Activated CD4-positive, alpha-beta T cell treated with anti-CD3 and anti-CD28 coated beads for 48 hours (primary cell): ENCODE data around the gene PLIN3.
"Not testable (repeated sequence)": the region's sequence is repeated elsewhere in the genome, so short reads cannot be mapped to it uniquely, and the experiment has no call there.

Experiments
- DNase-seq: peaks from one replicate; pipeline ENCODE4 v3.0.0-alpha.2; 2020

The PLIN3 gene

DNA sequence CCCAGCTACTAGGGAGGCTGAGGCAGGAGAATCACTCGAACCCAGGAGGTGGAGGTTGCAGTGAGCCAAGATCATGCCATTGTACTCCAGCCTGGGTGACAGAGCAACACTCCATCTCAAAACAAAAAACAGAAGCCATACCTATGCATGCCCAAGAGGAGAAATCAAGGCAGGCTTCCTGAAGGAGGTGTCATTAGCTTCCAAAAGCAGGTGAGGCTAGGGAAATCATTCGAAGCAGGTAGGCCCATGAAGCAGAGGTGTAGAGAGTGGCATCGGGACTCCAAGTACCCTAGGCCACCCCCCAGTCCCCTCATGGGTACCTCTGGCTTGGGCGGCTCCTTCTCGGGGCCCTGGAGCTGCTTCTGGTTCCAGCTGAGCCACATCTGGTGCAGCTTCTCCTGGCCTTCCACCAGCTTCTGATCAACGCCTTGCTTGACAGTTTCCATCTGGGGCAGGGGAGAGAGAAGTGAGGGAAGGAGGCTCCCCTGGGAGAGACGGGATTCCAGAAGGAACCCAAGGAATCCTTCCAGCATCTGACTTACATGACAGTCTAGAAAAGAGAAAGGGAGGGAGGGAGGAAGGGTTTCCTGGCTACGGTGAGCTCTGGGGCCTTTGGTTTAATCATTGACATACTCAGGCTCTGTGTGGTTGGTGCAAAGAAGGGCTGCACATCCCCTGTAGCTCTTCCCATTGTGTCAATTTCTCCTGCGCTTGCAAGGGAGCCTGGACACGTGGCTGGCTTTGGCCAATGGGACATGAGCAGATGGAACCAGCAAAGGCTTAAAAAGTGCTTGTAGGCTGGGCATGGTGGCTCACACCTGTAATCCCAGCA is 22.9 kb downstream of the PLIN3 start:
- DNase-seq: no peak

DNA sequence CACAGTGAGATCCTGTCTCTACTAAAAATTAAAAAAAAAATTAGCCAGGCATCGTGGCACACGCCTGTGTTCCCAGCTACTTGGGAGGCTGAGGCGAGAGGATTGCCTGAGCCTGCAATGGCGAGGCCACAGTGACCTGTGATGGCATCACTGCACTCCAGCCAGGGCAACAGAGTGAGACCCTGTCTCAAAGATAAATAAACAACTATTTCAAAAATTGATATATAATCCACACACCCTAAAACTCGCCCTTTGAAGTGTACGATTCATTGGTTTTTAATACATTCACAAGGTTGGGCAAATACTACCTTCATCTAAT is 23.9 kb downstream of the PLIN3 start:
- DNase-seq: no peak

DNA sequence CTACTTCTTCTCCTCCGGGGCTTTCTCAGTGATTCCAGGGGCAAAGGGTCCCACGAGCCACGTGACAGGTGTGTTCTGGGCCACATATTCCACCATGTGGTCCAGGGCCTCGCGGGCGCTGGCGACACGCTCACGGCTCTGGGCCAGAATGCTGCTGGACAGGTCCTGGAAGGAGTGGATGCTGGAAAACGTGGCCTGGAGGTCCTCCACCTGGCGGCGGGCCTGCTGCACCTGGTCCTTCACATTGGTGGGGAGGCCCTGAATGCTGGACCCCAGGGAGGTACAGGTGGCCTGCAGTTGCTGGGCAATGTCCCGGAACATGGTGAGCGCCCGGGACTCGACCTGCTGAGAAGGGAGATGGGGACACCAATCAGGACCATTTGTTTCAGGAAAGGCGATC is 28.3 kb downstream of the PLIN3 start:
- no peak for DNase-seq

DNA sequence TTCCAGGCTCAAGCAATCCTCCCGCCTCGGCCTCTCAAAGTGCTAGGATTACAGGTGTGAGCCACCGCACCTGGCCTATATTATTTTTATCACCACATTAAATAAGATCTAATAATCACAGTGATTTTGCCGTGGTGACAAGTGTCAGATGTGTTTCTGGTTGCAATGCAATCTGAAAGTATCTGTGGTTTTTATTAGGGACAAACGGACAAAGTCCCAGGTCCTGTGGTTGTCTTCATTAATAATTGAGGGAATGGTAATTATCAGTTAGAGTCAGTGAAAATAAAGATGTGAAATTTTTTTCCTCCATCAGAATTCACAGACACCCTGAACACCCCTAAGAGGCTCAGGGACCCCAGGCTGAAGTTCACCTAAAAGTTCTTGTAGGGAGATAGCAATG is 34.7 kb downstream of the PLIN3 start:
- DNase-seq: no peak

DNA sequence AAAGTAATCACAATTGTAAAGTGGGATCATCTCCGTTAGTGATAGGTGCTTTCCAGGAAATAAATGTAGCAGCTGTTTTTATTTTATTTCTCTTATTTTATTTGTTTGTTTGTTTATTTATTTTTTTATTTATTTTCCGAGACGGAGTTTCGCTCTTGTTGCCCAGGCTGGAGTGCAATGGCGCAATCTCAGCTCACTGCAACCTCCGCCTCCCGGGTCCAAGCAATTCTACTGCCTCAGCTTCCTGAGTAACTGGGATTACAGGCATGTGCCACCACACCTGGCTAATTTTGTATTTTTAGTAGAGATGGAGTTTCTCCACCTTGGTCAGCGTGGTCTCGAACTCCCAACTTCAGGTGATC is 35.5 kb downstream of the PLIN3 start:
- DNase-seq: not testable (repeated sequence)

DNA sequence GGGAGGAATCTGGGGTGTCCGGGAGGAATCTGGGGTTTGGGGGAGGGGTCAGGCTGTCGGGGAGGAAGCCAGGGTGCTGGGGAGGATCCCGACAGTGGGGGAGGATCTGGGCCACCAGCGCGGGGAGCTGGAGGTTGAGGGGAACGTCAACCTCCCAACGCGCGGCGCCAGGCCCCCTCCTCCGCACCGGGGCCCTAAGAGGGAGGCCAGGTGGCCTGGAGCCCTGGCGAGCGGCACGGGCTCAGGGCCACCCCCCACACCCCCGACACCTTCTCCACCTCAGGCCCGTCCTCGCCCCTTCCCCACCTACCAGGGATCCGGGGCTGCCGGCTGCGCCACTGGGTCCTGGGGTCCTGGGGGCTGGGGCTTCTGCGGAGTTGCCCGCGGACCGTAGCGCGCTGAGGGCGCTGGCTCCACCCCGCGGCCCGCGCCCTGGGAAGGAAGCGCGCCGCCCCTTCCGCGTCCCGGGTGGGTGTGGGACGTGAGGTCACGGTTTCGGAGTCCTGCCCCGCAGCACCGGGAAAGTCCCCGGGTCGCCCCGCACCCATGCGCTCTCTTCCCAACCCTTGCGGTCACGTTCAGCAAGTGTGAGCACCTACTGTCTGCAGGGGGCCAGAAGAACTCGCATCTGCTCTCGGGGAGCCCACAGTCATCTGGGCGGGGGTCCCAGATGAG is 36.0 kb downstream of the PLIN3 start, which contains the start of gene TICAM1:
Gene TICAM1 (minus strand): TSS at position 409 of the 675 bp plus-strand sequence. CDS start 13,335 bp downstream, outside the sequence.
- peak; percentile 83 for DNase-seq

DNA sequence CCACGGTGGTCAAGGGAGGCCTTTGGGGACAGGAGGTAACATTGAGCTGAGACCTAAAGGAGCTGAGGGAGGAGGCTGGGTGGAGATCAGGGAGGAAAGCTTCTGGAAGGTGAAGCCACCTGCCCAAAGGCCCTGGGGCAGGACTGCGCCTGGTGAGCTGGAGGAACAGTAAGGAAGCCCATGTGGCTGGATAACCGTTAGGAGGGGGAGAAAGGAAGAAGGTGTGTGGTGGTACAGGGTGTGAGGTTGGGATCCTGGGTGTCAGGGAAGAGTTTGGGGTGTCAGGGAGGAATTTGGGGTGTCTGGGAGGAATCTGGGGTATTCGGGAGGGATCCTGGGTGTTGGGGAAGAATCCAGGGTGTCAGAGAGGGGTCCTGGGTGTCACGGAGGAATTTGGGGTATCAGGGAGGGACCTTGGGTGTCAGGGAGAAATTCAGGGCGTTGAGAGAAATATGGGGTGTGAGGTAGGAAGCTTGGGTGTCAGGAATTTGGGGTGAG is 36.6 kb downstream of the PLIN3 start:
- DNase-seq: no peak

DNA sequence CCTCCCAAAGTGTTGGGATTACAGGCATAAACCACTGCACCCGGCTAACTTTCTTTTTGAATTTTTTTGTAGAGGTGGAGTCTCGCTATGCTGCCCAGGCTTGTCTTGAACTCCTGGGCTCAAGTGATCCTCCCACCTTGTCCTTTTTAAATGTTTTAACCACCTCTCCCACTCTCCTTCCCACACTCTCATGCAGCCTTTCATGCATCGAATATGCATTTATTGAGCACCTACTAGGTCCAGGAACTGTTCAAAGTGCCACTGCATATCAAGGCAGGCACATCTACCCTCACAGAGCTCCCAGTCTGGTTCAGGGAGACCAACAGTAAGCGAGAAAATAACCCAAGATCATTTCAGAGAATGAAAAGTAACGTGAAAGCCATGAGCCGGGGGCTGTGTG is 37.1 kb downstream of the PLIN3 start:
- DNase-seq: no peak

DNA sequence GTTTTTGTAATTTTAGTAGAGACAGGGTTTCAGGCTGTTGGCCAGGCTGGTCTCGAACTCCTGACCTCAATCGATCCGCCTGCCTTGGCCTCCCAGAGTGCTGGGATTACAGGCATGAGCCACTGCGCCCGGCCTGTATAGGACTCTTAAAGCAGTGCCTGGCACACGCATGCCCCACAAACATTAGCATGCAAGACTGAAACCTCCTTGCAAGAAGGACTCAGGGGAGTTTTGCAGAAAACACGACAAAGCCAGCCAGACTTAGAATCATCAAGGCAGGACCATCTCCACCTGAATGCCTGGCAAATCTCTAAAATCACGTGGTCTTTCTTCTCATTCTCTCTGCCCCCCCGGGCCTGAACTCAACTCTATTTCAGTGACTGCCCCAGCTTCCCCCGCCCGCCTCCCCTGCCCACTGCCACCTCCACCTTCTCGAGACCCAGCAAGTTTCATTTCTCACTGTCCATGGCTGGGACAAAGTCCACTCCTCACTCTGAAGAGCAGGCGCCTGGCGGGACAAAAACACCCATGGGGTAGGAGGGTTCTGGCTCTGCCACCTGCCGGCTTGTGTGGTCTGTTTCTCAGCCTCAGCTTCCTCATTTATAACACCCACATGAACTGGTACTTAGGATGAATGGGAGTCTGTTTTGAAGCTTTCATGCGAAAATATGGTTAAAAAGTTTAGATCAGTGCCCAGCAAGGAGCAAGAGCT is 38.3 kb downstream of the PLIN3 start:
- no peak for DNase-seq

DNA sequence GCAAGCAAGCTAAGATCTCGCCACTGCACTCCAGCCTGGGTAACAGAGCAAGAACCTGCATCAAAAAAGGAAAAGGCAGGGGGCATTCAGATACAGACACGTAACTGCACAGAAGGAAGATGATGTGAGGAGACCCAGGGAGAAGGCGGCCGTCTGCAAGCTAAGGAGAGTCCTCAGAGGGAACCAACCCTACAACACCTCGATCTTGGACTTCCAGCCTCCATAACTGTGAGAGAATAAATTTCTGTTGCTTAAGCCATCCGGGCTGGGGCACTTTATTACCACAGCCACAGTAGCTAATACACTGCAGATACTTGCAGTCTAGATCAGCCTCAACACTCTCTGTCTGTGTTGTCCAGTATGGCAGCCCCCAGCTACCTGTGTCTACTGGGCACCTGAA is 43.9 kb downstream of the PLIN3 start:
- no peak for DNase-seq

DNA sequence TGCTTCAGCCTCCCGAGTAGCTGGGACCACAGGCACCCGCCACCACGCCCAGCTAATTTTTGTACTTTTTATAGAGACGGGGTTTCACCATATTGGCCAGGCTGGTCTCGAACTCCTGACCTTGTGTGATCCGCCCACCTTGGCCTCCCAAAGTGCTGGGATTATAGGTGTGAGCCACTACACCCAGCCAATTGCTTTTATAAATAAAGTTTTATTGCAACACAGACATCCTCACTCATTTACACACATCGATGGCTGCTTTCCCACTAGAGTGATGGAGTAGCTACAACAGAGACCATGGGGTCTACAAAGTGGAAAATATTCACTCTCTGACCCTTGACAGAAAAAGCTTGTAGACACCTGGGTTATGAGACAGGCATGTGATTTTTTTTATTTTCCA is 45.1 kb downstream of the PLIN3 start:
- not testable (repeated sequence) for DNase-seq

DNA sequence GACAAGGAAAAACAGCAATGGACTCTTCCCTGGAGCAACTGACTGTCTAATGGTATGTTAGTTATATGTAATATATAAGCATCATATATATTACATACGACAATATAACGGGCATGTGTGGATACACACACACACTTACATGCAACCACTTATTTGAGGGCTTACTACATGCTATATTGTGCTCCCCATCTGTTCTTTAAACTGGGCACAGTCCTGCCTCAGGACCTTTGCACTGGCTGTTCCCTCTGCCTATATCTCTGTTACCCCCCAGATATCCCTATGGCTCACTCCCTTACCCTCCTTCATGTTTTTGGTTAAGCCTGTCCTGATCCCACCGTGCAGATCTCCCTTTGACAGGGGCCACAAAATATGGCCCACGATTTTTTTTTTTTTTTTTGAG is 46.2 kb downstream of the PLIN3 start:
- DNase-seq: no peak

DNA sequence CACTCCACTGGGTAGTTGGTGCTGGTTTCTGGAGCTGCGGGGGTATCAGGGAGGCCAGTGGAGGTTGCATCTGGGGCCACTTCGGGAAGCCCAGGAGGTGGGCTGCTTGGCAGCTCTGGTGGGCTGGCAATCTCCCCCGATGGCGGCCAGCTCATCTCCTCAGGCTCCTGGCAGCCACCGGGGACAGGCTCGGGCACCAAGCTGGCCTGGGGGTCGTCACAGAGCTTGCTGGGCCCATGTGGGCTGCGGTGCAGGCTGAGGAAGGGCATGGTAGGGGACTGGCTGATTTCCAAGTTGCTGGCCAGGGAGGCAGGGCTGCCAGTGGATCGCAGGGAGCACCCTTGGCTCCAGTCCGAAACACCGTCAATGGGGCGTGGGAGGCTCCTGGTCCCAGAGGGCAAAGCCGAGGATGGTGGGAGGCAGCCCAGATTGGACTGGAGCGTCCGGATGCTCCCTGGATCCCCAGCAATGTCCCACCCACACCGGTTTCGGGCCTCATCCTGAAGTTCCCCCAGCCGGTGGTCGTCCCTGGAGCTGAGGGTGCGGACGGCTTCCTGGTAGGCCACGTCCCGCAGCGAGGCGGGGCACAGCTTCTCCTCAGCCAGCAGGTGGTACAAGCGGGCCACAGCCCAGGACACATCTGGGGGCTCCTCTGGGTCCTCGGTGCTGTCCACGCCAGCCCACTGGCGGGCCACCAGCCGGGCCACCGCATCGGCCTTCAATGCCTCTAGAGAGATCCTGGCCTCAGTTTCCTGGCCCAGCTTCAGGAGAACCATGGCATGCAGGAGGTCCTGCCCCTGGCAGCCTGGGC is 49.8 kb downstream of the PLIN3 start:
- DNase-seq: no peak

DNA sequence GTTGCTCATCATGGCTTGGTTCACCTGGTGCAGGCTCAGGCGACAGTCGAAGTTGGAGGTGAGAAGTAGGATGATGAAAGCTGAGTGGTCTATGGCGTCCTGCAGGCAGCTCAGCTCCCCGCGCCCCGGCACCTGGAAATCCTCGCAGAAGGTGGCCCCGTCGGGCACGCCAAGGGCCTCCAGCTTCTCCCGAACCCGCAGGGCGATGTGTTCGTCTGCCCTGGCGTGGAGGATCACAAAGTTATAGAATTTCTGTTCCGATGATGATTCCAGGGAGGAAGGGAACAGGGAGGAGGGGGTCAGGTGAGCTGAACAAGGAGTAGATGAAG is 50.6 kb downstream of the PLIN3 start:
- DNase-seq: no peak

DNA sequence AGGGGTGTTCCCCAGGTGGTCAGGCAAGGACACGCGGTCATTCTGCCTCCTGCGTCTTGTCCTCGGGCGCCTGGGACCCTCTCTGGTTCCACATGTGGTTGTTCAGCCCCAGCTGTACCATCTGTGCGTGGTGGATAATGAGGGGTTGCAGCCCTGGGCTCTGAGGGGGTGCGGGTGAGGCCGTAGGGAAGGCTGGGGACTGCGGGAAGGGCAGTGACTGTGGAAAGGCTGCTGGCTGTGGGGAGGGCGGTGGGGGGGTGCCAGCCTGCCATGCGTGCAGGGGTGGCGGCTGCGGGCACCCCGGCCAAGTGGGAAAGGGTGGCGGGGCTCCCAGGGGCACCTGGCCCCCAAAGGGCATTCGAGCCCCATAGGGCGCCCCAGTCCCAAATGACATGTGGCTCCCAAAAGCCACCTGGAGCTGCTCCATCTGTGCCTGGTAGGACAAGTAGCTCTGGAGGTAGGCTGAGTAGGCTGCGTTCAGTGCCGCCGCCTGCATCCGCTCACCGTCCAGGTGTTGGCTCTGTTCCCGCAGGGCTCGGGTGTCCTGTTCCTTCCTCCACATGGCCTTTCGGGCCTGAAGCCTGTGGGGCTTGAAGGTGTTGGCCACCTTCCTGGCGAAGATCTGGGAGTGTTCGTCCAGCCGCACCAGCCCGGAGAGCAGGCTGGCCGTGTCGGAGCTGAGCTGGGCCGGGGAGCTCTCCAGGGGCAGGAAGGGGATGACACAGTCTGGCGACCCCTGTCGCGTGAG is 51.1 kb downstream of the PLIN3 start:
- no peak for DNase-seq

DNA sequence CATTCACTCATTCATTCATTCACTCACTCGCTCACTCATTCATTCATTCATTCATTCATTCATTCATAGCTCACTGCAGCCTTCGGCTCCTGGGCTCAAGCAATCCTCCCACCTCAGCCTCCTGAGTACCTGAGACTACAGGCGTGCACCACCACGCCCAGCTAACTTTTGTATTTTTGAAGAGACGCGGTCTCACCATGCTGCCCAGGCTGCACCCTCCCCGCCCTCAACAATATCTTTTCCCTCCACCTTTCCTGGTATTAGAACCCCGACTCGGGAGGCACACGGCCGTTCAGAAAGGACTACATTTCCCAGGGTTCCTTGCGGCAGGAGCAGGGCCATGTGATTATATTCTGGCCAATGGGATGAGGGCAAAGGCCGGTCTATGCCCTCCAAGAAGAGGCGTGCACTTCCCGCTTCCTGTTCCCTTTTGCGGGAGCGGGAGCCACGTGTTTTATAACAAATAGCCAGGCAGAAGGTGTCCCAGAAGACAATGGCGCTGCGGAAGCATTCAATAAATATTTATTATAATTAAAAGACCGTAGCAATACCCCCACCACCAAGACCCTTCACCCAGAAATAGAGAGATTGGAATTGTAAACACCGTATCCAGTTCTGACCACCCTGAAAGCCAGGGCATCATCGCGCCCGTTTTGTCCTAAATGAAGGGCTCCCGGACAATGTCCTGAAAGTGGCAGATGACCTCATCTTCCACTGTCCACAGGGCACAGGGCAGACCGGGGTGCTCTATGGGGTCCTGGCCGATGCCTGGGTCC is 51.9 kb downstream of the PLIN3 start:
- DNase-seq: peak; percentile 85

DNA sequence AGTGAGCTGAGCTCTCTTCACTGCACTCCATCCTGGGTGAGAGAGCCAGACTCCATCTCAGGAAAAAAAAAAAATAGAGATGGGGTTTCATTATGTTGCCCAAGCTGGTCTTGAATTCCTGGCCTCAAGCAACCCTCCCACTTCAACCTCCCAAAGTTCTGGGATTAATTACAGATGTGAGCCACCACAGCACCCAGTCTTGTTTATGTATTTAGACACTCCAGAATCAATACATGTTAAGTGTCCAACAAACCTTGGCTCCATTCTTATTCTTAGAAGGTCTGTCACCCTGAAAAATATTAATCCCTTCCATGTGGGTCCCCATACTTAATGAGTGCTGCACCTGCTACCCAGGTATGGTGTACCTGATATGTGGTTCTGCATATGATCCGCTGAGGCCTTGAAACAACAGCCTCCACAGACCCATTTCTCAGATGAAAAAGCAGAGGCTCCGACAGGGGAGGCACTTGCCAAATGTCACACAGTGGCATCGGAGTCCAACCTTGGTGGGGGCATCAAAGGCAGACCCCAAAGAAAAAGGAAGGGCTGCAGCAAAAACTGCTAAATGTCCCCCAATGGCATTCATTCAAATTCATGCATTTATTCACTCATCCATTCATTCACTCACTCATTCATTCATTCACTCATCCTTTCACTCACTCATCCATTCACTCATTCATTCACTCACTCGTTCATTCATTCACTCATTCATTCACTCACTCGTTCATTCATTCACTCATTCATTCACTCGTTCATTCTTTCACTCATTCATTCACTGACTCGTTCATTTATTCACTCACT is 52.6 kb downstream of the PLIN3 start:
- no peak for DNase-seq

DNA sequence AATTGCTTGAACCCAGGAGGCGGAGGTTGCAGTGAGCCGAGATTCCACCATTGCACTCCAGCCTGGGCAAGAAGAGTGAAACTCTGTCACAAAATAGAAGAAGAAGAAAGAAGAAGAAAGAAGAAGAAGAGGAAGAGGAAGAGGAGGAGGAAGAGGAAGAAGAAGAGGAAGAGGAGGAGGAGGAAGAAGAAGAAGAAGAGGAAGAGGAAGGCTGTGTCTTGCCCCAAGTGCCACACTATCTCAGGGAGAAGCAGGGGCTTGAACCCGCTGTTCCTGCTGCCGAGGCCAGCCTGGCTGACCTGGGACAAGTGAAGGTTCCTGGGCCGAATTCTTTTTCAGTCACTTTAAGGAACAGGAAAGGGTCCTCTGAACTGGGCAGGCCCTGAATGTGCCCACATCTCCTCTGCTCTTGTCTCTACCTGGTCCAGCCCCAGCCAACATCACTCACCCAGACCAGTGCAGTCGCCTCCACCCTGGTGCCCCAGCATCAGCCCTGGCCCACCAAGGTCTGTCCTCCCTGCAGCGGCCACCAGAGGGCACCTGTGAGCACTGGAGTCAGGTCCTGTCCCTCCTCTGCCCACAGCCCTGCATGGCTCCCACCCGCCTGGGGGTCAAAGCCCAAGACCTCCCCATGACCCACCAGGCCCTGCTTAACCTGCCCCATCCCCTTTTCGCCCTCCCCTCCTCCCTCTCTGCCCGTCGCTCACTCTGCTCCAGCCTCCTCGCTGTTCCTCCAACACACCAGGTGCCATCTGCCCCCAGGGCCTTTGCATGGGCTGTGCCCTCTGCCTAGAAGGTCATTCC is 55.9 kb downstream of the PLIN3 start:
- DNase-seq: peak; percentile 95

DNA sequence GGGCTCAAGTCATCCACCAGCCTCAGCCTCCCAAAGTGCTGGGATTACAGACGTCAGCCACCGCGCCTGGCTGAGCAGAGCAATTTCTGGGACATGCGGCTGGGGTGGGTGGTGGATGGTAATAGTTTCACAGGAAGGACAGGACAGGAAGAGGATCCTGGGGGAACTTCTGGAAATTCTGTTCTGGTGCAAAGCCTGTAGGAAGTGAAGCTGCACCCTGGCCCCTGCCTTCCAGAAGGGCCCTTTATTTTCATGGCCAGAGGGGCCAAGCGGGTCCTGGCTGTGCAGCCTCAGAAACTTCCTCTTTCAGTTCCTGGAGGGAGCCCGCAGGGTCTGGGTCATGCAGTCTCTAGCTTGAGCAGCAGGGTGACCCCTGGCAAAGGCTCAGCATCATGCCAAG is 60.3 kb downstream of the PLIN3 start:
- DNase-seq: no peak

DNA sequence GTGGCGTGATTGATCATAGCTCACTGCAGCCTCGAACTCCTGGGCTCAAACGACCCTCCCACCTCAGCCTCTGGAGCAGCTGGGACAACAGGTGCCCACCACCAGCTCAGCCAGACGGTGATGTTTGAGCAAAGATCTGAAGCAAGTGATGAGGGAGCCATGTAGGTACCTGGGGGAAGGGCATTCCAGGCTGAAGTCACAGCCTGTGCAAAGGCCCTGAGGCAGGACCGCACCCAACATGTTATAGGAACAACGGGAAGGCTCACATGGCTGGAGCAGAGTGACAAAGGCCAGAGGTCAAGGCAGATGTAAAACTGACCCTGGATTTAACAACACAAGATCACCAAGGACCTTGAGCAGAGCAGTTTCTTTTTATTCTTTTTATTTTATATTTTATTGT is 61.1 kb downstream of the PLIN3 start:
- no peak for DNase-seq
